Measurements from ENCODE around the gene P4HTM.

P4HTM gene

DNA sequence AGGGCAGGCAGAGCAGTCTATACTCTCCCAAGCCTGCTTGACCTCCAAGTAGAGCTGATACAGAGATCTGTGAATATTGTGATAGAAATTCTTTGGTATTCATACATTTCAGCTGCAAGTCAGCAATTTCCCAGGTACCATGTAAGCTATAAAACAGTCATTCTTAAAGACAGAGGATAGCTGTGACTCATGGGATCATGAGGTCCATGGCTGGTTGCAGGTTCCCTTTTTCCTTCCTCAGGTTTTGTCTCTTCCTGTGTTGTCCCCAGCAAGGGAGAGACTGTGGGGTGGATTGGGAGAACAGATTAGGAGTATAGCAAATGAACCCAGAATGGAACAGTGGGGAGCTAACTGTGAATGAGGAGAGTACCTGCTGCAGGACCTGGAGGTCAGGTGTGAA lies 5.4 kb upstream of the P4HTM start:
- Mint-ChIP-seq H3K27ac (peak overlapping the region; percentile 71), H3K9me3 (no peaks in the 10 kb centered on the region), H3K27me3 (ENCODE audit: low read depth, poor library complexity) (peaks cover 5% of the 10 kb centered on the region), H3K4me3 (no peak overlapping the region), H3K4me1 (peaks cover 16% of the 10 kb centered on the region), H3K36me3 (ENCODE audit: low read depth) (peaks cover 28% of the 10 kb centered on the region)
- DNase-seq, result no peak
- TF ChIP-seq, protein P1, sequence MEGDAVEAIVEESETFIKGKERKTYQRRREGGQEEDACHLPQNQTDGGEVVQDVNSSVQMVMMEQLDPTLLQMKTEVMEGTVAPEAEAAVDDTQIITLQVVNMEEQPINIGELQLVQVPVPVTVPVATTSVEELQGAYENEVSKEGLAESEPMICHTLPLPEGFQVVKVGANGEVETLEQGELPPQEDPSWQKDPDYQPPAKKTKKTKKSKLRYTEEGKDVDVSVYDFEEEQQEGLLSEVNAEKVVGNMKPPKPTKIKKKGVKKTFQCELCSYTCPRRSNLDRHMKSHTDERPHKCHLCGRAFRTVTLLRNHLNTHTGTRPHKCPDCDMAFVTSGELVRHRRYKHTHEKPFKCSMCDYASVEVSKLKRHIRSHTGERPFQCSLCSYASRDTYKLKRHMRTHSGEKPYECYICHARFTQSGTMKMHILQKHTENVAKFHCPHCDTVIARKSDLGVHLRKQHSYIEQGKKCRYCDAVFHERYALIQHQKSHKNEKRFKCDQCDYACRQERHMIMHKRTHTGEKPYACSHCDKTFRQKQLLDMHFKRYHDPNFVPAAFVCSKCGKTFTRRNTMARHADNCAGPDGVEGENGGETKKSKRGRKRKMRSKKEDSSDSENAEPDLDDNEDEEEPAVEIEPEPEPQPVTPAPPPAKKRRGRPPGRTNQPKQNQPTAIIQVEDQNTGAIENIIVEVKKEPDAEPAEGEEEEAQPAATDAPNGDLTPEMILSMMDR (IDR thresholded peaks at IDR 0.05), result no peak

DNA sequence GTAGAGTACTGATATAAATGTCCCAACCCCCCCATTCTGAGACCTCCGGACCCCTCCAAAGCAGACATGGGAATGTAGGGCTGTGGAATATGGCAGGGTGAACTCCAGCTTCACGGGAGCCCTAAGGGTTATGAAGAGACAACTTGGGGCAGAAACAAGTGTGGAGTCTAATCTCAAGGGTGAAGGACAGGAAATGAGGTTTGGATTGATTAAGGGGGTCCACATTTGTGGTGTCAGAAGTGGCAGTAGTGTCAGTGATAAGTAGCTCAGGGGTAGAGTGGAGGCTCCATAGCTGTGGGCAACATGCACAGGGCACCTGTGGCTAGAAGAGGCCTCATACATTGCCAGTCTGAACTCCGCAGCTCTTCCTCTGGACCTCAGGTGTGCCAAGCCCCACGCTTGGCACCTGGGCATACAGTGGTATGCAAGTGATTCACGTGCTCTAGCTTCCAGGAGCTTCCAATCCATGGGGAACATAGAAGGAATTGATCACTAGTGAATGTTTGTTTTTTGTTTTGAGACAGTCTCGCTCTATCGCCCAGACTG lies 4.1 kb upstream of the P4HTM start:
- peaks cover 5% of the 10 kb centered on the region for H3K27me3 Mint-ChIP-seq (ENCODE audit: low read depth, poor library complexity)
- peak overlapping the region; percentile 94 for H3K27ac Mint-ChIP-seq
- H3K36me3 Mint-ChIP-seq (ENCODE audit: low read depth), result peaks cover 20% of the 10 kb centered on the region
- TF ChIP-seq, protein P1 (IDR thresholded peaks at IDR 0.05), result no peak
- H3K4me3 Mint-ChIP-seq, result no peak overlapping the region
- H3K4me1 Mint-ChIP-seq, result peaks cover 20% of the 10 kb centered on the region
- no peaks in the 10 kb centered on the region for H3K9me3 Mint-ChIP-seq
- no peak for DNase-seq

DNA sequence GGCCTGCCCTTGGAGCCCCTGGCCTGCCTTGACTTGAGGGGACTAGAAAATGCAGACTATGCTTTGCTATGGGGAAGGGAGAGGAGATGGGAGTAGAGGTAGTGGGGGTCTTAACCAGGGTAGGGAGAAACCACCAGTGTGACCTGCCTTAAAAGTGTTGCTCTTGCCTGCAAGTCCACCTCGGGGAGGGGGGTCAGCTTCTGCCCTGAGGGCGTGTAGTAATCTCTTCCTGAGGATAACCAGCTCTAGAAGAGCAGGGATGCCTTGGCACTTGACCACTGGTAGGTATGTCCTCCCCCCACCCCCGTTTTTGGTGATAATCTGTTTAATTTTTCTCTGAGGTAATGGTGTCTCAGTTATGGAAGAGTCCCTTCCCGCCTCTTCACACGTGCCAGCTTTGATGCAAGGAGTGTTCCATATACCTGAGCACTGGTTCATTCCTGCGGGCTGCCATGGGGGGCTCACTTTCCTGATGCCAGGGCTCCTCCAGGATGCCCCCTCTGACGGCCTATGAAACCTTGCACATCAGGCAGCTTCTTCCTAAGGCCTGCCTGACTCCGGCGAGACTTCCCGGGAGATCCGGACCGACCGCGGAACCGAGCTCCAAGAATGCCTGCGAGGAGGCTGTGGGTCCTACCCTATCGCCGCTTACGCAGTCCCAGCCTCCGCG lies 780 bp upstream of the P4HTM start:
- Mint-ChIP-seq H3K9me3 (no peaks in the 10 kb centered on the region), H3K4me3 (peak overlapping the region; percentile 93), H3K4me1 (peaks cover 33% of the 10 kb centered on the region), H3K36me3 (ENCODE audit: low read depth) (peaks cover 4% of the 10 kb centered on the region), H3K27ac (peak overlapping the region; percentile 98), H3K27me3 (ENCODE audit: low read depth, poor library complexity) (peaks cover 7% of the 10 kb centered on the region)
- no peak for DNase-seq
- TF ChIP-seq, protein P1 (IDR thresholded peaks at IDR 0.05), result no peak

DNA sequence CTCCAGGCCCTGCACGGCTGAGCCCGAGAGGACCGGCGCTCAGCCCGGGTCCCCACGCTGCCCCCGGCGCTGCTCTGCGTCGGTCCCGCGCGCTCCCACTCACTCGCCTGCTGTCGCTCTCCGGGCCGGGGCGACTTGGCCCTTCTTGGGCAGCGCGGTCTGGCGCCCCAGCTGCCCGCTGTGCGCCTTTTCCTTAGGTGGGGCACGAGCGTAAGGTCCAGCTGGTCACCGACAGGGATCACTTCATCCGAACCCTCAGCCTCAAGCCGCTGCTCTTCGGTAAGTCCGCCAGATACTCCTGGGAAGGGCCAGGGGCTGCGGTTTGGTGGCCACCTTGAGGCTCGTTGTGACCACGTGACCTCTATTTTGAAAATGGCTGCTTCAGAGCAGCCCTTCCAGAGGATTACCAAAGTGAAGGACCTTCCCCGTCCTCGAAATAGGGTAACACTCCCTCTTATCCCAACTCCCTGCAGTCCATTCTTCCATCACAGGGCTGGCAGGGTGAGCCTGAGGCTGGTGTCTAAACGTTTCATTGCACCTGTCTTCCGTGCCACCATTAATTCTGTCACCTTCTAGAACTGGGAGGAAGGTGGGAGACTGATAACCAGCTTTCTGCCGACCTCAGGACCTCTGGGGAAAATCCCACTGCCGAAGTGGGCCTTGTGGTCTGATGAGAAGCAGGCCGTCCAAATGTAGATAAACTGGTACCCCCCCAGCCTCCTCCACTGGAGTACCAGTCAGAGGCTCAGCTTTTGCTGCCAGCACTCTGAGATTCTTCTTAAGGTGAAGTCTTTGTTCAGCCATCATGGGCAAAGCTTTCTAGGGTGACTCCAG lies 812 bp downstream of the P4HTM start:
- Mint-ChIP-seq H3K27me3 (ENCODE audit: low read depth, poor library complexity) (peaks cover 7% of the 10 kb centered on the region), H3K4me3 (peak overlapping the region; percentile 88), H3K27ac (no peak overlapping the region), H3K36me3 (ENCODE audit: low read depth) (peaks cover 6% of the 10 kb centered on the region), H3K9me3 (no peaks in the 10 kb centered on the region), H3K4me1 (peaks cover 33% of the 10 kb centered on the region)
- TF ChIP-seq, protein P1 (IDR thresholded peaks at IDR 0.05), result no peak
- DNase-seq, result peak; percentile 39

- peaks cover 6% of the 10 kb centered on the region for H3K36me3 Mint-ChIP-seq (ENCODE audit: low read depth)
- TF ChIP-seq, protein P1 (IDR thresholded peaks at IDR 0.05), result no peak
- DNase-seq, result no peak
- no peaks in the 10 kb centered on the region for H3K9me3 Mint-ChIP-seq
- H3K27ac Mint-ChIP-seq, result no peak overlapping the region
- peaks cover 7% of the 10 kb centered on the region for H3K27me3 Mint-ChIP-seq (ENCODE audit: low read depth, poor library complexity)
- peaks cover 33% of the 10 kb centered on the region for H3K4me1 Mint-ChIP-seq
- peak overlapping the region; percentile 72 for H3K4me3 Mint-ChIP-seq
Measured at GRCh38 chr3:48991851-48992545, 2.0 kb downstream of the P4HTM start.

Data from nephron progenitor cell (in vitro differentiated cells).